Measurements from ENCODE around the gene RBM33.
A peak's percentile ranks its signal among the peaks of the same experiment; 100 is the strongest.
"Not testable (repeated sequence)": the region's sequence is repeated elsewhere in the genome, so short reads cannot be mapped to it uniquely, and the experiment has no call there.

The RBM33 gene

DNA sequence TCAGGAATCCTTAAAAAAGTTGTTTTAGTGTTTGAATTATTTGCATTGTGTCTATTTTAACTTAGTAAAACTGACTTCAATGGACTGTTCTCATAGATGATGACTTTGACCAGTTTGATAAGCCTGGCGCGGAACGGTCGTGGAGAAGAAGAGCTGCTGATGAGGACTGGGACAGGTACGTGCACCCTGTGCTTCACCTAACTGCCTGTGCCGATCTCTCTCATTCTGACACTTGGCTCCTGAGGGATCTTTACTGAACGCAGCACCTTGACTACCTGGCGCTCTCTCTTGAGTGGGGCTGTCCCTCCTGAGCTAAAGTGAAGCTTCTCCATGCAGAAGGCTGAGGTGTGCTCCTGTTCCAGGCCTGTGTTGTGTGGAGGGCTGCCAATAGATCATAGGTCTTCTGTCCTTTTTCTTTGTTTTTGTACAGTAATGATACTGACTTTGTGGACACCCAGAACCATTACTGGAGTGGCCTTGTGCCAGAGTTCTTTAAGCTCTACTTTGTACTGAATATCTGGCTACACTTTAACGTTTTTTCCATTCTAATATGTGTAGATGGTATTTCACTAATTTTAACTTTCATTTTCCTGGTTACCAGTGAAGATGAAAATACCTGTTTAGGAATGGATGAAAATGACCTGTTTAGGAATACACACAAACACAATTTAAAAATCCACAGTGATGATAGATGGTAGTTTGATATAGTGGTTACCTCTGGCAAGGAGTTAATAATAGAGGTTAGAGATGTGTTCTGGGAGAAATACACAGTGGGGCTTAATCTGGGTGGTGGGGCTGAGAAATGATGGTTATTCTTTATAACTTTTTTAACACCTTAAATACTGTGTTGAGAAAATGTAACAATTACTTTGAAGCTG lies 20.9 kb downstream of the RBM33 start:
- no peak for DNase-seq

- DNase-seq, result no peak
Observed at GRCh38 chr7:155665957-155666287, 21.5 kb downstream of the RBM33 start.

GRCh38 chr7:155667241-155667829 lies 22.9 kb downstream of the RBM33 start:
- no peak for DNase-seq

DNA sequence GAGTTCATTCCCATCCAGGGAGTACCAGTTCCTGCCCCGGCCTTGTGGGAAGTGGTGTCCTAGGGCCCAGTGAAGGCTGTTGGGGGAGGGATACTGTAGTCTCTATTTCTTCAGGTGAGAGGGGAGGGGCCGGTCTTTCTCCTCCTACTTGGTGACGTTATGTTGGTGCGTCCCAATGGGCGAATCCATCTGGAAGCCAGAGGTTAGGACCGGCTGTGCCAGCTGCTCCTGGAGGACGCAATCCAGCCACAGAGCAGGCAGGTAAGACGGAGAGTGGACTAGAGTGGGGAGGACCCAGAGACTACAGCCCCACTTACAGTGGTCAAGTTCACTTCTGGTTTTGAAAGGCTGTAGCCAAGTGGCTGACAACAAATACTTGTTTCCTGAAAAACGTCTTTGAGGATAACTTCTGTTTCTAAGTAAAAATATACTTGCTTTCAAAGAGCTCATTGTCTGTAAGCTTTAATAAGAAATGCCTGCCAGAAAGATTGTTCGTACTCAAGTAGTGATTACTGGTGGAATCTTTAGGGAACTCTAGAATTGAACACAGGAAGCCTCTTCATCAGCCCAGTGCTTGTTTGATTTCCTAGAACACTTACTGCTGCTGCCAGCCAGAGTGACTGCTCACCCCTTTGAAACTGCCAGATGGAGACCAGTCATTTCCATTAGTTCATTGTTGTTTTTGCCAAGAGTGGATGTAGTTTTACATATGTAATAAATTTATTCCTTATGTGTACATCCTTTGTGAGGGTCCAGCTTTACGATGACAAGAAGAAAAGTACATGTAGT lies 25.4 kb downstream of the RBM33 start:
- no peak for DNase-seq

DNA sequence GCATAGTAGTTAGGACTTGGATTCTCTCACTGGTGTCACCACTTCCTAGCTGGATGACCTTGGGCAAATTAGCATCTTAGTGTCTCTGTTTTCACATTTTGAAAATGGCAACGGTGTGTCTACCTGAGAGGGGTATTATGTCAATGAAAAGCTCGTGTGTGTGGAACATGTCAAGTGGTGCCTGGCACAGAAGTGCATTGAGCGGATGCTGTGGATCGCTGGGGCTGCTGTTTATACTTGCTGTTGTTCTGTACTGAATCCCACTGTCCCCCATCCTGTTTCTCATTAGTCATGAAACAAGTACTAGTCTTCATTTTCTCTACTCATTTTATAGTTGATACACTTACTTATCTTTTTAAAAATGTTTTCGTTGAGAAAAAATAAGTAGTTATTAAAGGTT lies 26.1 kb downstream of the RBM33 start:
- DNase-seq, result no peak

DNA sequence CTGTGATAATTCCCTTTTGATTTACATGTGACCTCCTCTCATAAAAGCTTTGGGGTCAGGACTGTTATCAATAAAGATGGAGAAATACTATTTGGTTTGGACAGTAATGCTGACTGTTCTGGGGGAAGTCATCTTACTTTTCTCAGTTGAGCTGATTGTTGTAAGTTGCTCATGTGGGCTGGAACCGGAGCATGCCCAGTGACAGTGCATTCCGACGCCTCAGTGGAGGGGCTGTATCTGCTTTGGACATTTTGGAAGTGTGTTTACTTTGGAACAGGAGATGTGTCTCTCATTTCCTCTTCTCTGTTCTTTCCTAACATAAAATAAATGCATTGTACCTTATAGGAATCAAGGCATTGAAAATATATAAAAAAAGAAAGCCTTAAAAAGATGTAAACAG lies 30.1 kb downstream of the RBM33 start:
- no peak for DNase-seq

DNA sequence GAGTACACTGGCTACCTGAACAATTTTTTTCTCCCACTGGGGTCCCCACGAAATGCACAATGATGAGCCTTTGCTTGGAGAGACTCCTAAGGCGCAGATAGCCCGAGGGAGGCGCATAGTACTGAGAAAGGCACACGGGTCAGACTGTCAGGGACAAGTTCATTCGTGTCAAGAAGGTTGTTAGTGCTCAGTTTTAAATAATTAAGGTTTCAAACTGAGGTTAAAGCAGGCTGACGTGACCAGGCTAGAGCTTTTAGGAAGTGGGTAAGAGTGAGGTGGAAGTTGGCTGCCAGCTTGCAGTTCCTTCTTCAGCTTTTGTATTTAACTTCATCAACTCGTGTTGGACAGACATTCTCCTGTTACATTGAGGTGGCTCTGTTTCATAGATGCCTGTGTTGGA lies 31.6 kb downstream of the RBM33 start:
- DNase-seq, result no peak

DNA sequence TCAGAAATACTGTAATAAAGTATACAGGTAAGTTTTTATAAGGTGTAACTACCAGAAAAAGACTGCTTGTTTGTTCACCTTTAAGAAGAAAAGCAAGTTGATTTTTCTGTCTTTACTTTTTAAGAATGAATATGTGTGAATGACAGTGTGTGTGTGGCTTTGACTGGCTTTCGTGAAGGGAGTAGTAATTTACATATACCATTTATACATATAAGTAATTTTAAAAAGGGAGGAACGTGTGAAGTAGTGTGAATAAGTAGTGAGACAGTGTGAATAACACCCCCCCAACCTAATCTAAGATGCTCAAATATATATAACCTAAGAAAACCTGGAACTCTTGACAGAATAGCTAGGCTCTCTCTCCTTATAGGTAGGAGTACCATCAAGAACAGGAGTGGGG lies 33.2 kb downstream of the RBM33 start:
- no peak for DNase-seq

GRCh38 chr7:155680124-155680523 lies 35.7 kb downstream of the RBM33 start:
- DNase-seq, result no peak

- DNase-seq, result no peak
Observed at GRCh38 chr7:155680864-155681263, 36.4 kb downstream of the RBM33 start.

DNA sequence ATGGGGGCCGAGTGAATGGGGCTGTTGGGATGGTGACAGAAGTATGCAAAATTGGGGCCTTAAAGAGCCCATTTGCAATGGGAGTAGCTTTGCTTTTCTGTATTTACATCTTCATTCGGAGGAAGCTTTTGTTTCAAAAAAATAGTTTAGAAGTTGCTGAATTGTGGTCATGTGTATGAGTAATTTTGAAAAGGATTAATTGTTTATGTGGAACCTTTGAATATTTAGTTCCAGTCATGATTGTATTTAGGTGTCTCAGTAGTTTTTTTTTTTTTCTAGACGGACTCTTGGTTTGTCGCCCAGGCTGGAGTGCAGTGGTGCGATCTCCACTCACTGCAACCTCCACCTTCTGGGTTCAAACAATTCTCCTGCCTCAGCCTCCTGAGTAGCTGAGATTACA lies 37.2 kb downstream of the RBM33 start:
- DNase-seq, result no peak

DNA sequence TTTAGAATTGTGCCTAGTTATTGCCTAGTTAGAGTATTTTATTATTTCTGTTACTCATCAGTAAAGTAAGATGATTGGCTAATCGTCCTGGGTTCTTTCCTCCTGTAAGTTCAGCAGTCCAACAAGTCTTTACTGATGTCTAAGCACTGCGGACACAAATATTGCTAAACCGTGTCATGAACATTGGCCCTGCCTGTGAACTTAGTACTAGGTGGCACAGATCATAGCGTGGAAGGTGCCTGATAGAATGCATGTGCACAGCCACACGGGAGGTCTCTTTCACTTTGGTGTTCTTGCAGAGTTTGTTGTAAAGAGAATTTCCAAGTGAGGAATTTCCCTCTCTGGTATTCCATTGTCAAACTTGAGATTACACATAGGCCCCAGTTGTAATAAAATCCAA lies 38.0 kb downstream of the RBM33 start:
- no peak for DNase-seq

GRCh38 chr7:155683098-155683497 lies 38.6 kb downstream of the RBM33 start:
- no peak for DNase-seq

DNA sequence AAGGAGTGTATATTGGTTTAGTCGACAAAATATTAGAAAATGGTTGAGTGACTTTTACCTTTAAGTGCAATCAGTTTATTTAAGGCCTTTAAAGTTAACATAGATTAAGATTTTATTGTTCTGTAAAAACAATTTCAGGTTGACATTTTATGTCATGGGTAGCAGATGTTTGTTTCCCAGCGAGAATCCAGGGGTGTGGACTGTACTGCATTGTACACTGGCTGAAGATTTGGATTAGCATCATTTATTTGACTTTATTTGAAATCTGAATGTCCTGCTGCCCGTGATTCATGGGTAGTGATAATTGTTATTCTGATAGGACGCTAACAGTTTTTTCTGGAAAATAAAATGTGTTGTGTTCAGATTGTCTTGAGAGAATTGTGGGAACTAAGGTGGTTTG lies 39.3 kb downstream of the RBM33 start:
- no peak for DNase-seq

GRCh38 chr7:155684543-155684942 lies 40.1 kb downstream of the RBM33 start:
- no peak for DNase-seq

- peak; percentile 15 for DNase-seq
Observed at GRCh38 chr7:155685070-155685790, 40.8 kb downstream of the RBM33 start.

- DNase-seq, result no peak
Observed at GRCh38 chr7:155685791-155686160, 41.3 kb downstream of the RBM33 start.

DNA sequence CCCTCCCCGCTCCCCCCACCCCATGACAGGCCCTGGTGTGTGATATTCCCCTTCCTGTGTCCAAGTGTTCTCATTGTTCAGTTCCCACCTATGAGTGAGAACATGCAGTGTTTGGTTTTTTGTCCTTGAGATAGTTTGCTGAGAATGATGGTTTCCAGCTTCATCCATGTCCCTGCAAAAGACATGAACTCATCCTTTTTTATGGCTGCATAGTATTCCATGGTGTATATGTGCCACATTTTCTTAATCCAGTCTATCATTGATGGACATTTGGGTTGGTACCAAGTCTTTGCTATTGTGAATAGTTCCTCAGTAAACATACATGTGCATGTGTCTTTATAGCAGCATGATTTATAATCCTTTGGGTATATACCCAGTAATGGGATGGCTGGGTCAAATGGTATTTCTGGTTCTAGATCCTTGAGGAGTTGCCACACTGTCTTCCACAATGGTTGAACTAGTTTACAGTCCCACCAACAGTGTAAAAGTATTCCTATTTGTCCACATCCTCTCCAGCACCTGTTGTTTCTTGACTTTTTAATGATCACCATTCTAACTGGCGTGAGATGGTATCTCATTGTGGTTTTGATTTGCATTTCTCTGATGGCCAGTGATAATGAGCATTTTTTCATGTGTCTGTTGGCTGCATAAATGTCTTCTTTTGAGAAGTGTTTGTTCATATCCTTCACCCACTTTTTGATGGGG lies 42.3 kb downstream of the RBM33 start:
- DNase-seq, result not testable (repeated sequence)

GRCh38 chr7:155688237-155688636 lies 43.8 kb downstream of the RBM33 start:
- not testable (repeated sequence) for DNase-seq

GRCh38 chr7:155690655-155691054 lies 46.2 kb downstream of the RBM33 start:
- not testable (repeated sequence) for DNase-seq

DNA sequence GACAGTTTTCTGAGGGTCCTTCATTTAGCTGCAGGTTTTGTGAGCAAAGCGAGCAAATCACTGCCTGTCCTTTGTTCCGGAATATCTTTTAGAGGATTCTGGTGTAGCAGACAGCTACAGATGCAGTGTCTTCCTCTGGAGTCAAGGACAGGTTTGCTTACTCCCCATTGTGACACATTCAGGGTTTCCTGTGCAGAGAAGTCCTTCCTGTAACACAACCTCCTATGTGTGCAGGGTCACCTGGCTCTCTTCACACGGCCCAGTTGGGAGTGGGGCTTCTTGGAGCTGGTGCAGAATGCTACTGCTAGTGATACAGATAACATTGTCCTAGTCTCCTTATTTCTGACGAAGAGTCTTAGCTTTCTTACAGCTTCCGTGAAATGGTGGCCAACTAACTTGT lies 47.9 kb downstream of the RBM33 start:
- DNase-seq, result no peak

GRCh38 chr7:155693826-155694225 lies 49.4 kb downstream of the RBM33 start:
- no peak for DNase-seq

GRCh38 chr7:155694851-155695250 lies 50.4 kb downstream of the RBM33 start:
- DNase-seq, result no peak

All from CD4-positive, alpha-beta T cell treated with Interleukin-10 for 1 hour (primary cell).